HEK293 (cell line): ENCODE results near the gene ATP6V0B.

Source experiments
- YY1 ChIP-seq: fragments of 450-650 bp; formaldehyde crosslinking; IDR thresholded peaks from 2 replicates; pipeline ENCODE4 v1.5.1; 2018; ENCODE audit warnings: missing biosample characterization, missing genetic modification characterization
- ZNF174 ChIP-seq: fragments of 450-650 bp; formaldehyde crosslinking; IDR thresholded peaks from 2 replicates; pipeline ENCODE4 v1.5.0; 2017; ENCODE audit warnings: missing biosample characterization, mild to moderate bottlenecking, missing genetic modification characterization
- ZNF24 ChIP-seq: fragments of 450-650 bp; formaldehyde crosslinking; IDR thresholded peaks from 2 replicates; pipeline ENCODE4 v1.5.1; 2016; ENCODE audit warnings: missing biosample characterization, missing genetic modification characterization
- ZNF274 ChIP-seq, 2 experiments: fragments of 200-500 bp in 1 of 2; fragments of 450-650 bp in 1 of 2; sonication (Bioruptor generic) in 1 of 2; formaldehyde crosslinking in 1 of 2; IDR thresholded peaks; 2 replicates each; pipeline versions ENCODE4 v1.5.1 to v1.6.1; 2014 to 2016; ENCODE audit warnings: borderline replicate concordance in 1 of 2, inconsistent platforms in 1 of 2, low read length in 1 of 2, missing biosample characterization in 1 of 2, missing genetic modification characterization in 1 of 2
- ZNF404 ChIP-seq: fragments of 450-650 bp; formaldehyde crosslinking; IDR thresholded peaks from 2 replicates; pipeline ENCODE4 v1.5.1; 2017; ENCODE audit warnings: missing biosample characterization, missing genetic modification characterization
- ZNF621 ChIP-seq: fragments of 450-650 bp; formaldehyde crosslinking; IDR thresholded peaks from 2 replicates; pipeline ENCODE4 v1.5.1; 2017; ENCODE audit warnings: missing biosample characterization, missing genetic modification characterization
- ZNF777 ChIP-seq: fragments of 450-650 bp; formaldehyde crosslinking; IDR thresholded peaks from 2 replicates; pipeline ENCODE4 v1.5.1; 2017; ENCODE audit warnings: missing biosample characterization, missing genetic modification characterization, borderline replicate concordance
- TF ChIP-seq, protein P1 (sequence below): fragments of 450-650 bp; formaldehyde crosslinking; IDR thresholded peaks from 2 replicates; pipeline ENCODE4 v1.5.1; 2016; ENCODE audit warnings: missing biosample characterization, missing genetic modification characterization
- TF ChIP-seq, protein P2 (sequence below): fragments of 450-650 bp; formaldehyde crosslinking; IDR thresholded peaks from 2 replicates; pipeline ENCODE4 v1.5.1; 2017; ENCODE audit warnings: missing biosample characterization, missing genetic modification characterization

DNA sequence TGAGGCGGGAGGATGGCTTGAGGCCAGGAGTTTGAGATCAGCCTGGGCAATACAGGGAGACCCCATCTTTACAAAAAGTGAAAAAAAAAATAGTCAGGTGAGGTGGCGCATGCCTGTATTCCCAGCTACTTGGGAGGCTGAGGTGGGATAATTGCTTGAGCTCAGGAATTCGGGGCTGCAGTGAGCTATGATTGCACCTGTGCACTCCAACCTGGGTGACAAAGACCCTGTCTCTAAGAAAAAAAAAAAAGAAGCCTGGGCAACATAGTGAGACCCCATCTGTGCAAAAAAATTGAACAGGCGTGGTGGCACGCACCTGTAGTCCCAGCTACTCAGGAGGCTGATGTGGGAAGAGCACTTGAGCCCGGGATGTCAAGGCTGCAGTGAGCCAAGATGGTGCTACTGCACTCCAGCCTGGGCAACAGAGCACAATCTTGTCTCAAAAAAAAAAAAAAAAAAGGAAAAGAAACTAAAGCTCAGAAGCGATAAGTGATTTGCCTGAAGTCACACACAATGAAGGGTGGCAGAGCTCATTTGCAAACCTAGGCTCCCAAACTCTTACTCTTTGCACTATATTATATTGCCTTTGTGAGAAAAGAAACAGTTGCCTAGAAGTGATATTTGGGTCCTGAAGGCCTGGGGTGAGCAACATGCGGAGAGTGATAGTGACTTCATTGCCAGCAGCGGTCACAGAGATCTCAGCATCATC is 18.6 kb downstream of the ATP6V0B start:
- TF ChIP-seq ZNF404 (tag by site-specific recombination): no peak
- TF ChIP-seq, protein P1, sequence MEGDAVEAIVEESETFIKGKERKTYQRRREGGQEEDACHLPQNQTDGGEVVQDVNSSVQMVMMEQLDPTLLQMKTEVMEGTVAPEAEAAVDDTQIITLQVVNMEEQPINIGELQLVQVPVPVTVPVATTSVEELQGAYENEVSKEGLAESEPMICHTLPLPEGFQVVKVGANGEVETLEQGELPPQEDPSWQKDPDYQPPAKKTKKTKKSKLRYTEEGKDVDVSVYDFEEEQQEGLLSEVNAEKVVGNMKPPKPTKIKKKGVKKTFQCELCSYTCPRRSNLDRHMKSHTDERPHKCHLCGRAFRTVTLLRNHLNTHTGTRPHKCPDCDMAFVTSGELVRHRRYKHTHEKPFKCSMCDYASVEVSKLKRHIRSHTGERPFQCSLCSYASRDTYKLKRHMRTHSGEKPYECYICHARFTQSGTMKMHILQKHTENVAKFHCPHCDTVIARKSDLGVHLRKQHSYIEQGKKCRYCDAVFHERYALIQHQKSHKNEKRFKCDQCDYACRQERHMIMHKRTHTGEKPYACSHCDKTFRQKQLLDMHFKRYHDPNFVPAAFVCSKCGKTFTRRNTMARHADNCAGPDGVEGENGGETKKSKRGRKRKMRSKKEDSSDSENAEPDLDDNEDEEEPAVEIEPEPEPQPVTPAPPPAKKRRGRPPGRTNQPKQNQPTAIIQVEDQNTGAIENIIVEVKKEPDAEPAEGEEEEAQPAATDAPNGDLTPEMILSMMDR: no peak
- TF ChIP-seq ZNF24: no peak
- no peak for TF ChIP-seq ZNF274 (IDR thresholded peaks at IDR 0.05; ENCODE audit: low read length)
- TF ChIP-seq ZNF274 (tag by site-specific recombination; IDR thresholded peaks at IDR 0.05; ENCODE audit: borderline replicate concordance): no peak
- TF ChIP-seq ZNF621 (tag by site-specific recombination): no peak
- TF ChIP-seq, protein P2, sequence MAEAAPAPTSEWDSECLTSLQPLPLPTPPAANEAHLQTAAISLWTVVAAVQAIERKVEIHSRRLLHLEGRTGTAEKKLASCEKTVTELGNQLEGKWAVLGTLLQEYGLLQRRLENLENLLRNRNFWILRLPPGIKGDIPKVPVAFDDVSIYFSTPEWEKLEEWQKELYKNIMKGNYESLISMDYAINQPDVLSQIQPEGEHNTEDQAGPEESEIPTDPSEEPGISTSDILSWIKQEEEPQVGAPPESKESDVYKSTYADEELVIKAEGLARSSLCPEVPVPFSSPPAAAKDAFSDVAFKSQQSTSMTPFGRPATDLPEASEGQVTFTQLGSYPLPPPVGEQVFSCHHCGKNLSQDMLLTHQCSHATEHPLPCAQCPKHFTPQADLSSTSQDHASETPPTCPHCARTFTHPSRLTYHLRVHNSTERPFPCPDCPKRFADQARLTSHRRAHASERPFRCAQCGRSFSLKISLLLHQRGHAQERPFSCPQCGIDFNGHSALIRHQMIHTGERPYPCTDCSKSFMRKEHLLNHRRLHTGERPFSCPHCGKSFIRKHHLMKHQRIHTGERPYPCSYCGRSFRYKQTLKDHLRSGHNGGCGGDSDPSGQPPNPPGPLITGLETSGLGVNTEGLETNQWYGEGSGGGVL (tag by site-specific recombination): no peak
- TF ChIP-seq YY1 (tag by site-specific recombination): no peak
- no peak for TF ChIP-seq ZNF174 (tag by site-specific recombination)
- no peak for TF ChIP-seq ZNF777 (tag by site-specific recombination)
